ENCODE data around the gene ATP9A.

- no peak for TF ChIP-seq POLR2A (IDR thresholded peaks at IDR 0.05)
- no peak for TF ChIP-seq CTCF (IDR thresholded peaks at IDR 0.05)
Observed at GRCh38 chr20:51570739-51571459, 197.3 kb downstream of the ATP9A start.
